Gastrocnemius medialis (tissue), 4 donors: ENCODE data around the gene PRICKLE1.

Experiments used
- CTCF ChIP-seq, 5 experiments: fragments of 450-650 bp in 3 of 5; fragments of 200-600 bp in 2 of 5; sonication (generic) in 2 of 5; IDR thresholded peaks in 4 of 5; conservative IDR thresholded peaks in 1 of 5; 1 replicate in 4 of 5; 2 replicates in 1 of 5; pipeline ENCODE4 v1.5.1; 2016 to 2019; ENCODE audit warnings: antibody characterized with exemption in 5 of 5, mild to moderate bottlenecking in 3 of 5, moderate library complexity in 3 of 5
- POLR2A ChIP-seq, 2 donors: fragments of 450-650 bp; IDR thresholded peaks; one replicate each; pipeline ENCODE4 v1.6.1; 2017; ENCODE audit warnings: antibody characterized with exemption in 2 of 2, mild to moderate bottlenecking in 2 of 2, moderate library complexity in 2 of 2

DNA sequence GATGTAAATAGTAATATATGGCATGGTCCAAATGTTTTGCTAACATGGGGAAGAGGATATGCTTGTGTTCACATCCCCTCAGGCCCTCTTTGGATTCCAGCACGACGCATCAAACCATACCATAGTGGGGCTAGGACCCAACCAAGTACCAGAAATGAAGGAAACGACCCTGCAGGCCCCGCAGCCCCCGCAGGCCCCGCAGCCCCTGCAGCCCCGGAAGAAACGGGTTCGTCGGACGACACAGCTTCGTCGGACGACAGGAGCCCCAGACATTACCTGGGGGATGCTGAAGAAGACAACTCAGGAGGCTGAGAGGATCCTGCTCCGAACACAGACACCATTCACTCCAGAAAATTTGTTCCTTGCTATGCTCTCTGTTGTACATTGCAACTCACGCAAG, 143.7 kb downstream of the PRICKLE1 start:
- TF ChIP-seq POLR2A (IDR thresholded peaks at IDR 0.05): no peak
- no peak for TF ChIP-seq CTCF (IDR thresholded peaks at IDR 0.05 in 4 of 5, conservative IDR thresholded peaks at IDR 0.05 in 1 of 5)
